Panc1 (cell line): ENCODE results near the gene OR6C2. TPM values are rescaled to one million over a fixed set of nuclear protein-coding genes. Genes with fewer than 3 reads are reported as not detected.

Source experiments
- ATAC-seq: fragments of 200-7000 bp; cut with Tn5 transposase; 2 replicates; pipeline ENCODE4 v1.9.1; 2020; ENCODE audit warnings: mild to moderate bottlenecking, moderate library complexity
- BruUV-seq: library from RNA; stranded (reverse); fragments of 400-500 nt; replicated peaks from 2 replicates; lab custom pipeline; 2021; lab: Mats Ljungman, UMichigan
- CTCF ChIA-PET: fragments of 300-600 bp; sonication (Branson Sonifier 250); formaldehyde crosslinking; loops from one replicate; lab custom pipeline; 2022; ENCODE audit warnings: antibody characterized with exemption; lab: Charles Lee
- POLR2A ChIA-PET: fragments of 300-600 bp; sonication (Branson Sonifier 250); formaldehyde crosslinking; loops from one replicate; lab custom pipeline; 2022; ENCODE audit warnings: antibody characterized with exemption; lab: Charles Lee
- DNase-seq: peaks from one replicate; pipeline ENCODE4 v3.0.0-alpha.2; 2010; ENCODE audit warnings: low read depth, low spot score
- H3K27ac ChIP-seq: 2 replicates; pipeline ENCODE4 v1.5.1; 2011; ENCODE audit warnings: mild to moderate bottlenecking, low read length, inconsistent platforms
- H3K27me3 ChIP-seq: fragments of 200-500 bp; sonication (Bioruptor generic); 2 replicates; pipeline ENCODE4 v1.6.0; 2014; ENCODE audit warnings: low read length, inconsistent platforms; ENCODE audit not compliant: control insufficient read depth, insufficient read depth
- H3K36me3 ChIP-seq: fragments of 200-500 bp; sonication (Bioruptor generic); 2 replicates; pipeline ENCODE4 v1.5.1; 2014; ENCODE audit warnings: inconsistent platforms, mild to moderate bottlenecking, low read length, moderate library complexity; ENCODE audit not compliant: control insufficient read depth, insufficient read depth
- H3K4me1 ChIP-seq: 2 replicates; pipeline ENCODE4 v1.5.1; 2011; ENCODE audit warnings: inconsistent platforms, mild to moderate bottlenecking, low read length, moderate library complexity; ENCODE audit not compliant: control insufficient read depth, insufficient read depth
- H3K4me3 ChIP-seq, 2 experiments: 2 replicates each; pipeline ENCODE4 v1.5.1; 2011 to 2012; ENCODE audit warnings: low read depth in 2 of 2, low read length in 2 of 2, mild to moderate bottlenecking in 2 of 2, inconsistent platforms in 1 of 2, moderate library complexity in 1 of 2
- H3K9me3 ChIP-seq: fragments of 200-500 bp; sonication (Bioruptor generic); 2 replicates; pipeline ENCODE4 v1.5.1; 2014; ENCODE audit warnings: low read depth, mild to moderate bottlenecking, inconsistent platforms, low read length, moderate library complexity; ENCODE audit not compliant: control insufficient read depth, insufficient read depth
- CTCF ChIP-seq: fragments of 450-650 bp; IDR thresholded peaks from 2 replicates; pipeline ENCODE4 v1.5.1; 2017; ENCODE audit warnings: mild to moderate bottlenecking
- POLR2AphosphoS5 ChIP-seq: IDR thresholded peaks from 2 replicates; pipeline ENCODE4 v1.6.1; 2012; ENCODE audit warnings: mild to moderate bottlenecking, low read depth, low read length, moderate library complexity
- REST ChIP-seq, 2 experiments: IDR thresholded peaks; 2 replicates each; pipeline ENCODE4 v1.6.1; 2011 to 2012; ENCODE audit warnings: low read depth in 2 of 2, control low read depth in 1 of 2, low read length in 1 of 2, mild to moderate bottlenecking in 1 of 2, moderate library complexity in 1 of 2; ENCODE audit not compliant: insufficient read depth in 1 of 2
- SIN3A ChIP-seq: IDR thresholded peaks from 2 replicates; pipeline ENCODE4 v1.6.1; 2012; ENCODE audit warnings: low read depth, mild to moderate bottlenecking, low read length, moderate library complexity, borderline replicate concordance; ENCODE audit not compliant: insufficient read depth
- TCF7L2 ChIP-seq: IDR thresholded peaks from 2 replicates; pipeline ENCODE4 v1.6.1; 2011; ENCODE audit warnings: mild to moderate bottlenecking, low read depth, low read length, inconsistent platforms
- in situ Hi-C: cut with HindIII; loops from 2 replicates; pipeline ENCODE4 v1.10.0; 2016; ENCODE audit warnings: low sequenced_read_pairs, low pct_unique_long_range_greater_than_20kb
- intact Hi-C: fragments of 100-400 bp; cut with micrococcal nuclease; formaldehyde crosslinking; loops from one replicate; pipeline ENCODE4 v1.10.0; 2022; ENCODE audit not compliant: unreplicated experiment
- total RNA-seq: library from RNA; stranded (reverse); gene quantifications from one replicate; pipeline ENCODE4 v1.2.1, GENCODE V29; 2021; ENCODE audit not compliant: unreplicated experiment

Gene OR6C2
- total RNA-seq, 1 experiment from 2014 or later = not detected

DNA sequence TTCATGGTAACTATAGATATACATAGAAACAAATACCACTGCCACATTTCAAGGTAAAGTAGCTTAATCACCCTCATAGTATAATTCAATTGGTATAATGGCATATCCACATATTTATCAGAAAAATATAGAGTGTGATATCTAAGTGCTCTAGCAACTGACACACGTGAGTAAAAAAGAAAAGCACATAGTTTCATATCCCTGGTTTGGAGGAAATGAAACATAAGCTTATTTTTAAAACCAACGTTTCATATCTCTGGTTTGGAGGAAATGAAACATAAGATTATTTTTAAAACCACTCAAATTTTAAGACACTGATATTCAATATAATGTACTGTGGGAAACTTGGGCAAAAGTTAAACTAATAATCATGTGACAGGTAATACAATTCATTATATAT, 24.0 kb downstream of the OR6C2 start:
- H3K27me3 ChIP-seq = 0 out of 2 replicates have a peak, but pooled peaks cover 3% of the 10 kb centered on the region
- ATAC-seq (no peak), DNase-seq (no peak)
- no peak overlapping the region for H3K27ac ChIP-seq
- ChIA-PET CTCF (no interaction called here), POLR2A (no interaction called here)
- no peaks in the 10 kb centered on the region for H3K9me3 ChIP-seq
- intact Hi-C loops (no loop called here), in situ Hi-C loops (no loop called here)
- H3K4me3 ChIP-seq = no peak overlapping the region
- no peaks in the 10 kb centered on the region for H3K36me3 ChIP-seq
- H3K4me1 ChIP-seq = no peaks in the 10 kb centered on the region
- no TSS peak for BruUV-seq
- TF ChIP-seq TCF7L2 (no peak), SIN3A (no peak), REST (IDR thresholded peaks at IDR 0.05; ENCODE audit: insufficient read depth in 1 of 2, low read depth in 2 of 2, low read length in 1 of 2) (no peak), POLR2AphosphoS5 (no peak), CTCF (no peak)

DNA sequence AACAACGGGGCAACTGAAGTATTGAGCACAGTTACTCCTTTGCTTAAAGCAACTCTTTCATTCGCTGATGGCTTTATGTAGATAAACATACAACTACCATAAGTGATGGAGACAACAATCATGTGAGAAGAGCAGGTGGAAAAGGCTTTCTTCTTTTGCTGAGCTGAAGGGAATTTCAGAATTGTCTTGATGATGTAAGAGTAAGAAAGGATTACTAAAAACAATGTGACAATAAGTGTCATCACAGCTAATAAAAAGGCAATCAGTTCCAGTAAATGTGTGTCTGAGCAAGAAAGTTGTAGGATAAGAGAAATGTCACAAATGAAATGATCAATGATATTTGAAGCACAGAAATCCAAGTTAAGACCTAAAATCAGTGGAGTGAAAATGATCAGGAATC, 25.4 kb downstream of the OR6C2 start:
- TF ChIP-seq CTCF (no peak), SIN3A (no peak), TCF7L2 (no peak), REST (IDR thresholded peaks at IDR 0.05; ENCODE audit: insufficient read depth in 1 of 2, low read depth in 2 of 2, low read length in 1 of 2) (no peak), POLR2AphosphoS5 (no peak)
- ATAC-seq = no peak
- in situ Hi-C loops = no loop called here
- Histone ChIP-seq H3K4me3 (no peak overlapping the region), H3K9me3 (no peaks in the 10 kb centered on the region), H3K27ac (no peak overlapping the region), H3K27me3 (0 out of 2 replicates have a peak, but pooled peaks cover 3% of the 10 kb centered on the region), H3K36me3 (no peaks in the 10 kb centered on the region), H3K4me1 (no peaks in the 10 kb centered on the region)
- BruUV-seq = no TSS peak
- intact Hi-C loops = no loop called here
- POLR2A ChIA-PET = no interaction called here
- no peak for DNase-seq
- CTCF ChIA-PET = no interaction called here
